LNCaP clone FGC (cell line): ENCODE measurements around the gene COTL1.
"Not testable (repeated sequence)": the region's sequence is repeated elsewhere in the genome, so short reads cannot be mapped to it uniquely, and the experiment has no call there.

Source experiments
- DNase-seq: peaks from one replicate; pipeline ENCODE4 v3.0.0-alpha.2; 2011; ENCODE audit warnings: low read depth
- H3K4me3 ChIP-seq: 2 replicates; pipeline ENCODE4 v1.5.1; 2011; ENCODE audit warnings: mild to moderate bottlenecking, low read depth, low read length, control low read depth
- CTCF ChIP-seq: IDR thresholded peaks from 2 replicates; pipeline ENCODE4 v1.5.1; 2012; ENCODE audit warnings: mild to moderate bottlenecking; ENCODE audit not compliant: control insufficient read depth, insufficient read depth; ENCODE audit errors: extremely low read depth

Gene COTL1

GRCh38 chr16:84520725-84521496, 97.0 kb downstream of the COTL1 start:
- no peak for TF ChIP-seq CTCF
- no peak overlapping the region for H3K4me3 ChIP-seq
- no peak for DNase-seq

- no peak for TF ChIP-seq CTCF
- DNase-seq = no peak
- H3K4me3 ChIP-seq = no peak overlapping the region
Observed at GRCh38 chr16:84519855-84520254, 98.0 kb downstream of the COTL1 start.

GRCh38 chr16:84518804-84519341, 99.0 kb downstream of the COTL1 start:
- DNase-seq = no peak
- TF ChIP-seq CTCF = no peak

GRCh38 chr16:84518220-84518619, 99.7 kb downstream of the COTL1 start:
- not testable (repeated sequence) for DNase-seq

More at GRCh38 chr16:84518804-84519341, 99.0 kb downstream of the COTL1 start:
- H3K4me3 ChIP-seq = no peak overlapping the region

GRCh38 chr16:84517366-84517765, 100.5 kb downstream of the COTL1 start:
- no peak for TF ChIP-seq CTCF
- H3K4me3 ChIP-seq = no peak overlapping the region
- no peak for DNase-seq

More at GRCh38 chr16:84518220-84518619, 99.7 kb downstream of the COTL1 start:
- H3K4me3 ChIP-seq = not testable (repeated sequence)
